ENCODE data around the gene RPL22. TPM values are rescaled to one million over a fixed set of nuclear protein-coding genes. Genes with fewer than 3 reads are reported as not detected.

The RPL22 gene
- total RNA-seq, 4 donors from 2014 or later, result 126 to 281 (median 227) TPM

- Histone ChIP-seq H3K27ac (no peak overlapping the region), H3K36me3 (peaks cover 0 to 94% of the 10 kb centered on the region in 2 donors), H3K4me3 (no peak overlapping the region), H3K9me3 (no peaks in the 10 kb centered on the region), H3K27me3 (no peaks in the 10 kb centered on the region), H3K4me1 (peaks cover 0 to 8% (median 0%) of the 10 kb centered on the region in 3 donors)
- TF ChIP-seq POLR2A (IDR thresholded peaks at IDR 0.05), result no peak
- no peak for TF ChIP-seq EP300 (IDR thresholded peaks at IDR 0.05)
- TF ChIP-seq CTCF (IDR thresholded peaks at IDR 0.05), result no peak
- no peak for TF ChIP-seq POLR2AphosphoS5 (IDR thresholded peaks at IDR 0.05)
- 86 to 91% methylated on average over 5 to 8 of the region's 8 CpGs for WGBS, 2 donors (ENCODE audit: low coverage in 1 of 2)
- ATAC-seq, result no peak
Observed at GRCh38 chr1:6225651-6226050, 26.3 kb upstream of the RPL22 start.

DNA sequence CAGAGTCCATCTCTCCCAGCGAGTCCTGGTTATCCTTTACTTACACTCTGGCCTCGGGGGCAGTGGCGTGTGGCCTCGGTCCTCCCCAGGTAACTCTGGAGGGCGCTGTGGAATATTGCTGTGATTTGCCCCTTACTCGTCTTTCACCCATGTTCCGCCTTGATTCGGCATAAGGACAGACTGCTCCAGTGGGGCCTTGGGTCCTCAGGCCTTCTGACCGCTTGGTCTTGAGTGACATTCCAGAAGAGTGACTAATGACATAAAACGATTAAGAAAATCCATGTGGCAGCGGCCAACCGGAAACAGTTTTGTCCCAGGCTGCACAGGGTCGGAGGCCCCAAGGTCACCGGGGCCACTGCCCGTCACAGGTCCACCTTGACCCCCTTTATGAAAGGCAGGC is 25.3 kb upstream of the RPL22 start:
- no peak overlapping the region for H3K27ac ChIP-seq
- H3K4me3 ChIP-seq, result no peak overlapping the region
- 72 to 80% methylated on average over 1 to 11 of the region's 15 CpGs for WGBS, 2 donors (ENCODE audit: low coverage in 1 of 2)
- ATAC-seq, result no peak
- H3K36me3 ChIP-seq, result peaks cover 0 to 94% of the 10 kb centered on the region in 2 donors
- H3K4me1 ChIP-seq, result peaks cover 0 to 8% (median 0%) of the 10 kb centered on the region in 3 donors
- TF ChIP-seq EP300 (IDR thresholded peaks at IDR 0.05) (no peak), CTCF (IDR thresholded peaks at IDR 0.05) (no peak), POLR2AphosphoS5 (IDR thresholded peaks at IDR 0.05) (no peak), POLR2A (IDR thresholded peaks at IDR 0.05) (no peak)
- H3K27me3 ChIP-seq, result no peaks in the 10 kb centered on the region
- no peaks in the 10 kb centered on the region for H3K9me3 ChIP-seq

DNA sequence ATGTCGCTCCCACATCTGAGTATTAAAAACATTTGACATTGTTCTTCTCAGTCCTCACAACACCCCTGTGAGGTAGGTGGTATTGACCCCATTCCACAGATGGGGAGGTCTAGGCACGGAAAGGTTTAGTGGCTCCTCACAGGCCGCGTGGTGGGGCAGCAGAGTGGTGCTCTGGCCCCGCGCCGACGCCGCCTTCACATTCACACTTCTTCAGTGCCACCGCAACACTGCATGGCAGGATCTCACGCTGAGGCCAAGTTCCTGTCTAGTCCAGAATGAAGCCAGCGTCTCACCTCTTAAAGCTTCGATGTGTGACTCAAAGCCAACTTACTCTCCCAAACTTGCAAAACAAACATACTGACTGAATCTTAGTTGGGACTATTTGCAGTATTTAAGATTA is 24.2 kb upstream of the RPL22 start:
- Histone ChIP-seq H3K4me3 (no peak overlapping the region), H3K9me3 (no peaks in the 10 kb centered on the region), H3K27ac (no peak overlapping the region), H3K36me3 (peaks cover 0 to 83% of the 10 kb centered on the region in 2 donors), H3K27me3 (no peaks in the 10 kb centered on the region), H3K4me1 (peaks cover 0 to 8% (median 0%) of the 10 kb centered on the region in 3 donors)
- no peak for TF ChIP-seq CTCF (IDR thresholded peaks at IDR 0.05)
- no peak for TF ChIP-seq EP300 (IDR thresholded peaks at IDR 0.05)
- no peak for TF ChIP-seq POLR2A (IDR thresholded peaks at IDR 0.05)
- TF ChIP-seq POLR2AphosphoS5 (IDR thresholded peaks at IDR 0.05), result no peak
- no peak for ATAC-seq
- WGBS, 2 donors (ENCODE audit: low coverage in 1 of 2), result 94 to 97% methylated on average over 3 to 13 of the region's 13 CpGs

- no peaks in the 10 kb centered on the region for H3K27me3 ChIP-seq
- H3K27ac ChIP-seq, result peak overlapping the region in 3 of 4 donors; percentile 18 to 40 (median 22)
- ATAC-seq, result peak; percentile 41
- H3K36me3 ChIP-seq, result peaks cover 0 to 73% of the 10 kb centered on the region in 2 donors
- no peak for TF ChIP-seq CTCF (IDR thresholded peaks at IDR 0.05)
- TF ChIP-seq POLR2AphosphoS5 (IDR thresholded peaks at IDR 0.05), result no peak
- TF ChIP-seq EP300 (IDR thresholded peaks at IDR 0.05), result no peak
- TF ChIP-seq POLR2A (IDR thresholded peaks at IDR 0.05), result no peak
- 33 to 40% methylated on average over 4 to 6 of the region's 6 CpGs for WGBS, 2 donors (ENCODE audit: low coverage in 1 of 2)
- H3K4me3 ChIP-seq, result no peak overlapping the region
- H3K4me1 ChIP-seq, result peaks cover 0 to 8% (median 0%) of the 10 kb centered on the region in 3 donors
- H3K9me3 ChIP-seq, result no peaks in the 10 kb centered on the region
Observed at GRCh38 chr1:6222636-6223035, 23.2 kb upstream of the RPL22 start.

DNA sequence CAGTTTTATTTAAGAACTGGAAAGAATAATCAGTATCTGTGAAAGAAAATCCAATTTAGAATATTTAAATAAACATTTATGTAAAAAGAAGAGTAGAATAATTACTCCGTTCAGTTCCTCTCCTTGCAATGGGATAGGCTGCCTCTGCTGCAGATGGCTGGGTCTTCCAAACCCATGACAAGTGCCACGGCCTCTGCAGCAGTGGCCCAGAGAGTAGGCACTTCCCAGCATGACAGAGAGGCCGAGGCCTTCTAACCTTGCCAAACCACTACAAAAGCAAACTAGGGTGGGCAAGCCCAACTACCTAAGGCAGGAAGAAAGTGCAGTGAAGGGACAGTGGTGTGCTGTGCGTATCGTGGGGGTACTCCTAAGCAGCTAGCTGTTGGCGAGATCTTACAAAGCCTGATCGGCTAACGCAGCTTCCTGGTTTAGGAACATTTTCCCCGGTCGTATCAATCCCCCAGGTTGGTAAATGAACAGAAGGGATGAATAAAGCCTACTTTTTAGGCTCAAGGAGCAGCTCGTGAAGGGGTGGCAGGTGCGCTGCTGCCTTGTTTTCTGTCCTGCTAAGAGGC is 21.9 kb upstream of the RPL22 start:
- Histone ChIP-seq H3K36me3 (peaks cover 0 to 62% of the 10 kb centered on the region in 2 donors), H3K27me3 (no peaks in the 10 kb centered on the region), H3K4me3 (no peak overlapping the region), H3K27ac (no peak overlapping the region), H3K9me3 (no peaks in the 10 kb centered on the region), H3K4me1 (peaks cover 0 to 8% (median 0%) of the 10 kb centered on the region in 3 donors)
- WGBS, 2 donors (ENCODE audit: low coverage in 1 of 2), result 86 to 91% methylated on average over 5 to 9 of the region's 12 CpGs
- TF ChIP-seq CTCF (IDR thresholded peaks at IDR 0.05) (no peak), POLR2AphosphoS5 (IDR thresholded peaks at IDR 0.05) (no peak), EP300 (IDR thresholded peaks at IDR 0.05) (no peak), POLR2A (IDR thresholded peaks at IDR 0.05) (no peak)
- ATAC-seq, result no peak
